ENCODE data around the gene MAST4. TPM values are rescaled to one million over a fixed set of nuclear protein-coding genes. Genes with fewer than 3 reads are reported as not detected.

The MAST4 gene
- total and polyA plus RNA-seq, 4 donors, result 3.7 to 9.5 (median 6.5) TPM

- WGBS, result 84% methylated on average over 4 of the region's 4 CpGs
- Histone ChIP-seq H3K27me3 (ENCODE audit: control insufficient read depth in 4 of 4, insufficient read depth in 4 of 4, low read length in 3 of 4) (no peaks in the 10 kb centered on the region), H3K4me3 (ENCODE audit: low read depth in 1 of 3, low read length in 3 of 3) (no peak overlapping the region), H3K9me3 (ENCODE audit: control insufficient read depth in 4 of 4, low read length in 3 of 4) (no peaks in the 10 kb centered on the region), H3K27ac (ENCODE audit: low read depth in 1 of 2, low read length in 2 of 2) (no peak overlapping the region), H3K36me3 (ENCODE audit: control insufficient read depth in 4 of 4, insufficient read depth in 3 of 4, low read depth in 1 of 4, low read length in 3 of 4) (no peaks in the 10 kb centered on the region), H3K4me1 (ENCODE audit: control insufficient read depth in 4 of 4, insufficient read depth in 4 of 4, low read length in 3 of 4) (peaks cover 4 to 25% (median 17%) of the 10 kb centered on the region in 4 donors), H3K9ac (ENCODE audit: low read depth in 1 of 2, low read length in 2 of 2) (no peak overlapping the region)
- no peak for DNase-seq (ENCODE audit: low spot score)
- TF ChIP-seq TAF1 (conservative IDR thresholded peaks at IDR 0.05), result no peak
- no peak for TF ChIP-seq RXRA (IDR thresholded peaks at IDR 0.05)
- no peak for TF ChIP-seq FOXA1 (IDR thresholded peaks at IDR 0.05)
- TF ChIP-seq RAD21 (IDR thresholded peaks at IDR 0.05), result no peak
- no peak for TF ChIP-seq HNF4A (conservative IDR thresholded peaks at IDR 0.05)
- no peak for TF ChIP-seq JUND (IDR thresholded peaks at IDR 0.05)
- no peak for TF ChIP-seq SP1 (IDR thresholded peaks at IDR 0.05)
- TF ChIP-seq GABPA (IDR thresholded peaks at IDR 0.05 in 1 of 2, conservative IDR thresholded peaks at IDR 0.05 in 1 of 2), result no peak
- TF ChIP-seq ZBTB33 (IDR thresholded peaks at IDR 0.05), result no peak
- TF ChIP-seq ATF3 (IDR thresholded peaks at IDR 0.05), result no peak
- TF ChIP-seq CTCF (IDR thresholded peaks at IDR 0.05; ENCODE audit: low read depth, low read length, missing input control), result no peak
- TF ChIP-seq NR2F2 (IDR thresholded peaks at IDR 0.05), result no peak
- no peak for TF ChIP-seq HNF4G (IDR thresholded peaks at IDR 0.05)
These were observed 442.8 kb downstream of the MAST4 start for GRCh38 chr5:67038817-67039603.

GRCh38 chr5:67042176-67043003, 446.2 kb downstream of the MAST4 start:
- Histone ChIP-seq H3K36me3 (ENCODE audit: control insufficient read depth in 4 of 4, insufficient read depth in 3 of 4, low read depth in 1 of 4, low read length in 3 of 4) (no peaks in the 10 kb centered on the region), H3K27ac (ENCODE audit: low read depth in 1 of 2, low read length in 2 of 2) (peak overlapping the region; percentile 14 to 40), H3K4me3 (ENCODE audit: low read depth in 1 of 3, low read length in 3 of 3) (no peak overlapping the region), H3K4me1 (ENCODE audit: control insufficient read depth in 4 of 4, insufficient read depth in 4 of 4, low read length in 3 of 4) (peaks cover 6 to 43% (median 23%) of the 10 kb centered on the region in 4 donors), H3K9me3 (ENCODE audit: control insufficient read depth in 4 of 4, low read length in 3 of 4) (no peaks in the 10 kb centered on the region), H3K27me3 (ENCODE audit: control insufficient read depth in 4 of 4, insufficient read depth in 4 of 4, low read length in 3 of 4) (no peaks in the 10 kb centered on the region), H3K9ac (ENCODE audit: low read depth in 1 of 2, low read length in 2 of 2) (peak overlapping the region in 1 of 2 donors; percentile 35)
- 62% methylated on average over 12 of the region's 12 CpGs for WGBS
- TF ChIP-seq RAD21 (IDR thresholded peaks at IDR 0.05) (peak in 1 of 2 donors; percentile 5), EGR1 (IDR thresholded peaks at IDR 0.05; ENCODE audit: low read depth in 2 of 2) (no peak), TAF1 (conservative IDR thresholded peaks at IDR 0.05) (no peak)
- no peak for DNase-seq (ENCODE audit: low spot score)

Measured in liver (tissue), 9 donors.